OCI-LY7 (cell line): ENCODE data around the gene UBE2G1.

Source experiments
- CTCF ChIP-seq: fragments of 200-600 bp; sonication (generic); conservative IDR thresholded peaks from 2 replicates; pipeline ENCODE4 v1.5.1; 2014; ENCODE audit warnings: mild to moderate bottlenecking, antibody characterized with exemption, low read length, moderate library complexity, mixed read lengths
- EZH2phosphoT487 ChIP-seq: fragments of 200-600 bp; sonication (generic); IDR thresholded peaks from 2 replicates; pipeline ENCODE4 v1.6.1; 2018; ENCODE audit warnings: low read depth, borderline replicate concordance, mild to moderate bottlenecking, mixed run types, antibody characterized with exemption, low read length, moderate library complexity, mixed read lengths

GRCh38 chr17:4357030-4357628, 9.3 kb downstream of the UBE2G1 start:
- TF ChIP-seq CTCF = no peak
- no peak for TF ChIP-seq EZH2phosphoT487
